DMS53 treated with DMSO at 0.1 percent for 48 hours (cell line): ENCODE results near the gene RPS6KC1.
A peak's percentile ranks its signal among the peaks of the same experiment; 100 is the strongest.
"Not testable (repeated sequence)": the region's sequence is repeated elsewhere in the genome, so short reads cannot be mapped to it uniquely, and the experiment has no call there.

ENCODE experiments used
- DNase-seq: peaks from one replicate; lab custom pipeline; 2025; ENCODE audit not compliant: unreplicated experiment; lab: John Stamatoyannopoulos, UW

RPS6KC1 gene

DNA sequence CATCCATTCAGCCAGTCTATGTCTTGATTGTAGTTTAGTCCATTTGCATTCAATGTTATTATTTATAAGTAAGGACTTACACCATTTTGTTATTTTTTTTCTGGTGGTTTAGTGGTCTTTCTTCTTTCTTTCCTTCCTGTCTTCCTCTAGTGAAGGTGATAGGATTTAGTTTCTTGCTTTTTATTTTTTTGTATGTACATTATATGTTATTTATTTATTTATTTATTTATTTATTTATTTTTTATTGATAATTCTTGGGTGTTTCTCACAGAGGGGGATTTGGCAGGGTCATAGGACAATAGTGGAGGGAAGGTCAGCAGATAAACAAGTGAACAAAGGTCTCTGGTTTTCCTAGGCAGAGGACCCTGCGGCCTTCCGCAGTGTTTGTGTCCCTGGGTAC is 99.0 kb downstream of the RPS6KC1 start:
- not testable (repeated sequence) for DNase-seq

- DNase-seq, result no peak
These were observed 103.1 kb downstream of the RPS6KC1 start for GRCh38 chr1:213154056-213154685.

- no peak for DNase-seq
These were observed 108.3 kb downstream of the RPS6KC1 start for GRCh38 chr1:213159376-213159775.

DNA sequence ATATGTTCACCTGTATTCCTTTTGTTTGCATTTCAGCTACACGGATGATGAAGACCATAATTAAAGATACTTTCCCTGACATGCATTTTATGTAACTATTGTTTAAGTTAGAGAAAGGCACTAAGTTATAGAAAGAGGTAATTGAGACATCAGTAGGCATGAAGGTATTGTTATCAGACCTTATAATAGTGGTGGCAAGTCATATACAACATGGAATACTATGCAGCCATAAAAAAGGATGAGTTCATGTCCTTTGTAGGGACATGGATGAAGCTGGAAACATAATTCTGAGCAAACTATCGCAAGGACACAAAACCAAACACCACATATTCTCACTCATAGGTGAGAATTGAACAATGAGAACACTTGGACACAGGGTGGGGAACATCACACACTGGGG is 109.4 kb downstream of the RPS6KC1 start:
- not testable (repeated sequence) for DNase-seq

GRCh38 chr1:213162338-213162737 is 111.3 kb downstream of the RPS6KC1 start:
- no peak for DNase-seq

DNA sequence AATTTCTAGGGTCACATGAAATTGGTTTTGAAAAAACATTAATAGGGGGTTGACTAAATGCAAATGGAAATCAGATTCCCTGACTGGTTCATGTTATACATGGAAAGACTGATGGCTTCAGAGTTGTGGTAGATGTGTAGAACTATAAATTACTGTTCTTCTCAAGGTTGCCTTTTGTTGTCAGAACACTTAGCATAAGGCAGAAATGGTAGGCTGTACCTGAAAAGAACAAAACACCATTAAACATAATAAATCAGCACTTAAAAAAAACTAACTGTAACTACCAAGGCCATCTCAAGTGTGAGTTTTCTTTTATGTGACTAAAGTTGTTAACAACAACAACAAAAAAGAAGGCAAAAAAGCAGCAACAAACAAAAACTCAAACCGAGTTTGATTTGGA is 111.8 kb downstream of the RPS6KC1 start:
- no peak for DNase-seq

GRCh38 chr1:213163278-213163711 is 112.3 kb downstream of the RPS6KC1 start:
- no peak for DNase-seq

GRCh38 chr1:213164561-213164960 is 113.5 kb downstream of the RPS6KC1 start:
- DNase-seq, result no peak

- no peak for DNase-seq
These were observed 115.8 kb downstream of the RPS6KC1 start for GRCh38 chr1:213166852-213167251.

- DNase-seq, result no peak
These were observed 120.7 kb downstream of the RPS6KC1 start for GRCh38 chr1:213171711-213172110.

DNA sequence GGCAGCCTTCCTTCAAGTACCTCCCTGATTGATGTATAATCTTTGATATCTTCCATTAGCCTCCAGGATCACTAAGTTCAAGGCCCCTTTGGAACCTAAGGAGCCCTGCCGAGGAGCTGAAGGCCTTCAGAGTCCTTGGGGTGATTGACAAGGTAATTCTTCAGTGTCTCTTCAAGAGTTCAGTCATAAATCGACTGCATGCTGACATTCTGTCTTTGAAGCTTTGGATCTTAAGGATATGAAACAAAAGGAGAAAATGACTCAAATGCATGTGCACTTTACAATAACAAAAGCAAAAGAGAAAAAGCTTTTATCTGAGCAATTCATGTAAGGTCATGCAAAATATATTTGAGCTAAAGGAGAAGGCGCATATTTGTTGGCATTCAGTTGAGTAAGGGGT is 125.3 kb downstream of the RPS6KC1 start:
- DNase-seq, result no peak

DNA sequence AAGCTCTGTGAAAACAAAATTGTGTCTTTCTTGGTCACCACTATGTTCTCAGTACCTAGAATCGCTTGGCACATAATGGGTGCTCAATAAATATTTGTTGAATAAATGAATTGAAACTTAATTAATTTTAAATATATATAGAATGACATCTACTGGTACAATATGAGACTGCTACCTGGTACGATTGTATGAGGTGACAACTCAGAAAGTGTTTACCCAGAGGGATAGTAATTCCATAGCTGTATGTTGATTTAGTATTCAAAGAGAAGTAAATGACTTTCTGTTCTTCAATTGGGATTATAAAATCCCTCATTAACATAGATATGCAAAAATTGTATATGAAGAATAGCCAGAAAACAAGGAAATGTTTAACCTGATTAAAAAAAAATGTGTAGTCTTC is 128.7 kb downstream of the RPS6KC1 start:
- DNase-seq, result no peak

- DNase-seq, result no peak
These were observed 129.8 kb downstream of the RPS6KC1 start for GRCh38 chr1:213180833-213181232.

GRCh38 chr1:213183036-213183672 is 132.1 kb downstream of the RPS6KC1 start:
- no peak for DNase-seq

GRCh38 chr1:213186168-213186567 is 135.1 kb downstream of the RPS6KC1 start:
- no peak for DNase-seq

GRCh38 chr1:213192026-213192425 is 141.0 kb downstream of the RPS6KC1 start:
- no peak for DNase-seq

DNA sequence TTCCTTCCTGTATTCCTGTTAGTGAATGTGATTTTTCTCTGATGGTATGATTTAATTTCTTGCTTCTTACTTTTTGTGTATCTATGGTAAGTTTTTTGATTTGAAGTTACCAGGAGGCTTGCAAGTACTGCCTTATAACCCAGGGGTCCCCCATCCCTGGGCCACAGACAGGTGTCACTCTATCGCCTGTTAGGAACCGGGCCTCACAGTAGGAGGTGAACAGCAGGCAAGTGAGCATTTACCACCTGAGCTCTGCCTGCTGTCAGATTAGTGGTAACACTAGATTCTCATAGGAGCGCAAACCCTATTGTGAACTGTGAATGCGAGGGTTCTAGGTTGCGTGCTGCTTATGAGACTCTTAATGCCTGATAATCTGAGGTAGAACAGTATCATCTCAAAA is 143.3 kb downstream of the RPS6KC1 start:
- no peak for DNase-seq

GRCh38 chr1:213194855-213195254 is 143.8 kb downstream of the RPS6KC1 start:
- no peak for DNase-seq

- peak; percentile 63 for DNase-seq
These were observed 145.4 kb downstream of the RPS6KC1 start for GRCh38 chr1:213196328-213197054.

DNA sequence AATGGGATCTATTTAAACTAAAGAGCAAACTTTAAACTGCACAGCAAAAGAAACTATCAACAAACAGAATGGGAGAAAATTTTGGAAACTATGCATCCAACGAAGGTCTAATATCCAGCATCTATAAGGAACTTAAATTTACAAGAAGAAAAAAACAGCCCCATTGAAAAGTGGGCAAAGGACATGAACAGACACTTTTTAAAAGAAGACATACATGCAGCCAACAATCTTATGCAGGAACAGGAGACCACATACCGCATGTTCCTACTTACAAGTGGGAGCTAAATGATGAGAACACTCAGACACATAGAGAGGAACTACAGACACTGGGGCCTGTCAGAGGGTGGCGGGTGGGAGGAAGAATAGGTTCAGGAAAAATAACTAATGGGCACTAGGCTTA is 149.6 kb downstream of the RPS6KC1 start:
- no peak for DNase-seq

GRCh38 chr1:213201380-213202155 is 150.5 kb downstream of the RPS6KC1 start:
- no peak for DNase-seq
